K562 (cell line): ENCODE results near the gene TMEM95. TPM values are rescaled to one million over a fixed set of nuclear protein-coding genes. Genes with fewer than 3 reads are reported as not detected.

Experiments
- BHLHE40 ChIP-seq: IDR thresholded peaks from 2 replicates; pipeline ENCODE4 v1.6.1; 2011; ENCODE audit warnings: low read length, improper control_type of control experiment
- GABPB1 ChIP-seq: sonication (generic); formaldehyde crosslinking; IDR thresholded peaks from 2 replicates; pipeline ENCODE4 v1.8.0; 2022; ENCODE audit warnings: mild to moderate bottlenecking, missing genetic modification reagents
- KAT7 ChIP-seq: sonication (generic); formaldehyde crosslinking; IDR thresholded peaks from 2 replicates; pipeline ENCODE4 v1.8.0; 2022; ENCODE audit warnings: missing genetic modification reagents, mild to moderate bottlenecking, borderline replicate concordance
- PRMT5 ChIP-seq: sonication (generic); formaldehyde crosslinking; IDR thresholded peaks from 2 replicates; pipeline ENCODE4 v1.5.0; 2020; ENCODE audit warnings: missing genetic modification reagents
- PURB ChIP-seq: sonication (generic); formaldehyde crosslinking; IDR thresholded peaks from 2 replicates; pipeline ENCODE4 v1.9.0; 2021; ENCODE audit warnings: low read depth, mild to moderate bottlenecking, missing genetic modification reagents
- RBM22 ChIP-seq: fragments of 200-400 bp; formaldehyde crosslinking; IDR thresholded peaks from 2 replicates; pipeline ENCODE4 v1.6.1; 2018; ENCODE audit warnings: low read length, low read depth; ENCODE audit not compliant: poor library complexity, severe bottlenecking
- SAP30 ChIP-seq: fragments of 200-600 bp; sonication (generic); IDR thresholded peaks from 2 replicates; pipeline ENCODE4 v1.6.1; 2012; ENCODE audit warnings: borderline replicate concordance, low read depth, mild to moderate bottlenecking, moderate library complexity, low read length, control low read depth, inconsistent platforms; ENCODE audit not compliant: insufficient read depth, poor library complexity, severe bottlenecking
- TCFL5 ChIP-seq: fragments of 250-450 bp; sonication (Bioruptor Pico); conservative IDR thresholded peaks from 2 replicates; pipeline ENCODE4 v1.6.1; 2021; ENCODE audit warnings: mild to moderate bottlenecking, moderate library complexity, matching md5 sums
- ZC3H8 ChIP-seq: fragments of 450-650 bp; IDR thresholded peaks from 2 replicates; pipeline ENCODE4 v1.6.1; 2017
- ZNF24 ChIP-seq: fragments of 450-650 bp; IDR thresholded peaks from 2 replicates; pipeline ENCODE4 v1.6.1; 2016
- polyA plus RNA-seq, 8 experiments: library from polyadenylated mRNA; depleted of rRNA in 4 of 8; stranded (reverse) in 5 of 8; unstranded in 3 of 8; fragments of >200 nt; fragmentation: Nextera tagmentation in 2 of 8; fragmentation: Illumina TruSeq in 1 of 8; extraction: Ambion mirVana in 2 of 8; extraction: Trizol in 1 of 8; gene quantifications; 2 replicates each; pipeline versions ENCODE4 v1.2.1 to v1.2.3, GENCODE V29; 2011 to 2014; ENCODE audit warnings: inconsistent platforms in 1 of 8, missing spikeins in 1 of 8
- total RNA-seq, 7 experiments: library from RNA; depleted of rRNA in 6 of 7; stranded (reverse); fragments of >200 nt in 6 of 7; fragmentation: Illumina TruSeq in 2 of 7; extraction: Trizol in 2 of 7; gene quantifications; 2 replicates each; pipeline versions ENCODE4 v1.2.1 to v1.2.3, GENCODE V29; 2011 to 2021; ENCODE audit warnings: low replicate concordance in 1 of 7
- TF ChIP-seq, protein P1 (sequence below): fragments of 250-450 bp; sonication (Bioruptor Pico); IDR thresholded peaks from 2 replicates; pipeline ENCODE4 v1.5.0; 2021; ENCODE audit warnings: mild to moderate bottlenecking, borderline replicate concordance
- TF ChIP-seq, protein P2 (sequence below): fragments of 250-450 bp; sonication (Bioruptor Pico); IDR thresholded peaks from 2 replicates; pipeline ENCODE4 v1.5.0; 2022; ENCODE audit warnings: mild to moderate bottlenecking
- TF ChIP-seq, protein P3 (sequence below): fragments of 150-350 bp; IDR thresholded peaks from 2 replicates; pipeline ENCODE4 v1.6.1; 2014; ENCODE audit warnings: low read depth, mild to moderate bottlenecking, low read length, borderline replicate concordance
- TF ChIP-seq, protein P4 (sequence below): fragments of 200-400 bp; formaldehyde crosslinking; IDR thresholded peaks from 2 replicates; pipeline ENCODE4 v1.6.1; 2017; ENCODE audit warnings: mild to moderate bottlenecking, low read depth, low read length, moderate library complexity
- TF ChIP-seq, protein P5 (sequence below): sonication (generic); formaldehyde crosslinking; IDR thresholded peaks from 2 replicates; pipeline ENCODE4 v1.8.0; 2022; ENCODE audit warnings: missing genetic modification reagents, mild to moderate bottlenecking, moderate library complexity, borderline replicate concordance

Gene TMEM95
- total and polyA plus RNA-seq, 9 of the 15 experiments (the other 6 are each of a cell fraction or from before 2014, with no cell fraction given): not detected

DNA sequence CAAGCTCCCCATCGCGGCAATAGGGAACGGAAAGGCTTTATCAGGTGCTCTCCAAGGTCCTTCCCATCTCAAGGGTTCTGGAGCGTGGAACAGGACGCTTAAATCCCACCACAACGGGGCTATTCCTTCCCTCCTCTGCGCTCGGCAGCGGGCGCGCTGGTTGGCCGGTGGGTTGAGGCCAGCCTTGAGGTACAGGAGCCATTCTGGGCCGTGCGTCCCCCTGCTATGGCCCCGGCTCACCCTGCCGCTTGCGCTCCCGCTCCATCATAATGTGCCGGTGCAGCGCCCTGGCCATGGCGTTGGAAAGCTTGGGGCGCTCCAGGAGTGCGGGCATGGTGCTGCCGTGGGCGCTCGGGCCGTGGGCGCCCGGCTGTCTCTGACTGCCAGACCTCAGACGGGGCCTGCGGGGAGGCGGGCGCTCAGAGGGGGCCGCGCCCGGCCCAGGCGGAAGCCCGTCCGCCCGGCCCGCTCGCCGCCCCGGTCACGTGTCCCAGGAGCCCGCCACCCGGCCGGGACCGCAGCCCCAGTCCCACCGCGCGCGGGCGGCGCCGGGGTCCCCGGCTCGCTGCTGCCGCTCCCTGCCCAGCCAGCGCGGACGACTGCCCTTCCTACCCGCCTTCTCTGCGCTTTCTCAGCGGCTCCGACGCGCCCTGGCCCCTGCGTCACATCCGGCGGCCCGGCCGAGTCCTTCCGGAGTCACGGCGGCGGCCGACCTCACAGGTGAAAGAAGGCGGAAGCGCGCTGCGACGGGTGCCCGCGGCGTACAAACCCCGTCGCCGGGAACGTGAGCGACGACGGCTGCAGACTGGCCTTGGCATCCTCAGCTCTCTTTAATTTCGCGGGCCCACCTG is 40.0 kb upstream of the TMEM95 start, which contains the start of gene GPS2 (continued):
- TF ChIP-seq, protein P1, sequence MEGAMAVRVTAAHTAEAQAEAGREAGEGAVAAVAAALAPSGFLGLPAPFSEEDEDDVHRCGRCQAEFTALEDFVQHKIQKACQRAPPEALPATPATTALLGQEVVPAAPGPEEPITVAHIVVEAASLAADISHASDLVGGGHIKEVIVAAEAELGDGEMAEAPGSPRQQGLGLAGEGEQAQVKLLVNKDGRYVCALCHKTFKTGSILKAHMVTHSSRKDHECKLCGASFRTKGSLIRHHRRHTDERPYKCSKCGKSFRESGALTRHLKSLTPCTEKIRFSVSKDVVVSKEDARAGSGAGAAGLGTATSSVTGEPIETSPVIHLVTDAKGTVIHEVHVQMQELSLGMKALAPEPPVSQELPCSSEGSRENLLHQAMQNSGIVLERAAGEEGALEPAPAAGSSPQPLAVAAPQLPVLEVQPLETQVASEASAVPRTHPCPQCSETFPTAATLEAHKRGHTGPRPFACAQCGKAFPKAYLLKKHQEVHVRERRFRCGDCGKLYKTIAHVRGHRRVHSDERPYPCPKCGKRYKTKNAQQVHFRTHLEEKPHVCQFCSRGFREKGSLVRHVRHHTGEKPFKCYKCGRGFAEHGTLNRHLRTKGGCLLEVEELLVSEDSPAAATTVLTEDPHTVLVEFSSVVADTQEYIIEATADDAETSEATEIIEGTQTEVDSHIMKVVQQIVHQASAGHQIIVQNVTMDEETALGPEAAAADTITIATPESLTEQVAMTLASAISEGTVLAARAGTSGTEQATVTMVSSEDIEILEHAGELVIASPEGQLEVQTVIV (CRISPR knock-in tag): no peak
- TF ChIP-seq PURB (CRISPR knock-in tag) (no peak), ZNF24 (no peak), KAT7 (peak; percentile 78; the same call in 1 of the 2 replicates), BHLHE40 (peak; percentile 68), TCFL5 (CRISPR knock-in tag) (no peak), SAP30 (peak; percentile 63), RBM22 (peak; percentile 84), PRMT5 (CRISPR knock-in tag) (no peak), ZC3H8 (no peak), GABPB1 (peak; percentile 96)
- TF ChIP-seq, protein P2, sequence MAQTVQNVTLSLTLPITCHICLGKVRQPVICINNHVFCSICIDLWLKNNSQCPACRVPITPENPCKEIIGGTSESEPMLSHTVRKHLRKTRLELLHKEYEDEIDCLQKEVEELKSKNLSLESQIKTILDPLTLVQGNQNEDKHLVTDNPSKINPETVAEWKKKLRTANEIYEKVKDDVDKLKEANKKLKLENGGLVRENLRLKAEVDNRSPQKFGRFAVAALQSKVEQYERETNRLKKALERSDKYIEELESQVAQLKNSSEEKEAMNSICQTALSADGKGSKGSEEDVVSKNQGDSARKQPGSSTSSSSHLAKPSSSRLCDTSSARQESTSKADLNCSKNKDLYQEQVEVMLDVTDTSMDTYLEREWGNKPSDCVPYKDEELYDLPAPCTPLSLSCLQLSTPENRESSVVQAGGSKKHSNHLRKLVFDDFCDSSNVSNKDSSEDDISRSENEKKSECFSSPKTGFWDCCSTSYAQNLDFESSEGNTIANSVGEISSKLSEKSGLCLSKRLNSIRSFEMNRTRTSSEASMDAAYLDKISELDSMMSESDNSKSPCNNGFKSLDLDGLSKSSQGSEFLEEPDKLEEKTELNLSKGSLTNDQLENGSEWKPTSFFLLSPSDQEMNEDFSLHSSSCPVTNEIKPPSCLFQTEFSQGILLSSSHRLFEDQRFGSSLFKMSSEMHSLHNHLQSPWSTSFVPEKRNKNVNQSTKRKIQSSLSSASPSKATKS (CRISPR knock-in tag): no peak
- TF ChIP-seq, protein P3, sequence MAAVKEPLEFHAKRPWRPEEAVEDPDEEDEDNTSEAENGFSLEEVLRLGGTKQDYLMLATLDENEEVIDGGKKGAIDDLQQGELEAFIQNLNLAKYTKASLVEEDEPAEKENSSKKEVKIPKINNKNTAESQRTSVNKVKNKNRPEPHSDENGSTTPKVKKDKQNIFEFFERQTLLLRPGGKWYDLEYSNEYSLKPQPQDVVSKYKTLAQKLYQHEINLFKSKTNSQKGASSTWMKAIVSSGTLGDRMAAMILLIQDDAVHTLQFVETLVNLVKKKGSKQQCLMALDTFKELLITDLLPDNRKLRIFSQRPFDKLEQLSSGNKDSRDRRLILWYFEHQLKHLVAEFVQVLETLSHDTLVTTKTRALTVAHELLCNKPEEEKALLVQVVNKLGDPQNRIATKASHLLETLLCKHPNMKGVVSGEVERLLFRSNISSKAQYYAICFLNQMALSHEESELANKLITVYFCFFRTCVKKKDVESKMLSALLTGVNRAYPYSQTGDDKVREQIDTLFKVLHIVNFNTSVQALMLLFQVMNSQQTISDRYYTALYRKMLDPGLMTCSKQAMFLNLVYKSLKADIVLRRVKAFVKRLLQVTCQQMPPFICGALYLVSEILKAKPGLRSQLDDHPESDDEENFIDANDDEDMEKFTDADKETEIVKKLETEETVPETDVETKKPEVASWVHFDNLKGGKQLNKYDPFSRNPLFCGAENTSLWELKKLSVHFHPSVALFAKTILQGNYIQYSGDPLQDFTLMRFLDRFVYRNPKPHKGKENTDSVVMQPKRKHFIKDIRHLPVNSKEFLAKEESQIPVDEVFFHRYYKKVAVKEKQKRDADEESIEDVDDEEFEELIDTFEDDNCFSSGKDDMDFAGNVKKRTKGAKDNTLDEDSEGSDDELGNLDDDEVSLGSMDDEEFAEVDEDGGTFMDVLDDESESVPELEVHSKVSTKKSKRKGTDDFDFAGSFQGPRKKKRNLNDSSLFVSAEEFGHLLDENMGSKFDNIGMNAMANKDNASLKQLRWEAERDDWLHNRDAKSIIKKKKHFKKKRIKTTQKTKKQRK: no peak
- TF ChIP-seq, protein P4, sequence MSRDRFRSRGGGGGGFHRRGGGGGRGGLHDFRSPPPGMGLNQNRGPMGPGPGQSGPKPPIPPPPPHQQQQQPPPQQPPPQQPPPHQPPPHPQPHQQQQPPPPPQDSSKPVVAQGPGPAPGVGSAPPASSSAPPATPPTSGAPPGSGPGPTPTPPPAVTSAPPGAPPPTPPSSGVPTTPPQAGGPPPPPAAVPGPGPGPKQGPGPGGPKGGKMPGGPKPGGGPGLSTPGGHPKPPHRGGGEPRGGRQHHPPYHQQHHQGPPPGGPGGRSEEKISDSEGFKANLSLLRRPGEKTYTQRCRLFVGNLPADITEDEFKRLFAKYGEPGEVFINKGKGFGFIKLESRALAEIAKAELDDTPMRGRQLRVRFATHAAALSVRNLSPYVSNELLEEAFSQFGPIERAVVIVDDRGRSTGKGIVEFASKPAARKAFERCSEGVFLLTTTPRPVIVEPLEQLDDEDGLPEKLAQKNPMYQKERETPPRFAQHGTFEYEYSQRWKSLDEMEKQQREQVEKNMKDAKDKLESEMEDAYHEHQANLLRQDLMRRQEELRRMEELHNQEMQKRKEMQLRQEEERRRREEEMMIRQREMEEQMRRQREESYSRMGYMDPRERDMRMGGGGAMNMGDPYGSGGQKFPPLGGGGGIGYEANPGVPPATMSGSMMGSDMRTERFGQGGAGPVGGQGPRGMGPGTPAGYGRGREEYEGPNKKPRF: no peak
- TF ChIP-seq, protein P5, sequence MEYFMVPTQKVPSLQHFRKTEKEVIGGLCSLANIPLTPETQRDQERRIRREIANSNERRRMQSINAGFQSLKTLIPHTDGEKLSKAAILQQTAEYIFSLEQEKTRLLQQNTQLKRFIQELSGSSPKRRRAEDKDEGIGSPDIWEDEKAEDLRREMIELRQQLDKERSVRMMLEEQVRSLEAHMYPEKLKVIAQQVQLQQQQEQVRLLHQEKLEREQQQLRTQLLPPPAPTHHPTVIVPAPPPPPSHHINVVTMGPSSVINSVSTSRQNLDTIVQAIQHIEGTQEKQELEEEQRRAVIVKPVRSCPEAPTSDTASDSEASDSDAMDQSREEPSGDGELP (CRISPR knock-in tag): peak; percentile 93
